Esophagus muscularis mucosa (tissue), 4 donors: Measurements from ENCODE around the gene PRDM2.

ENCODE experiments used
- CTCF ChIP-seq, 3 experiments: fragments of 200-600 bp in 2 of 3; fragments of 450-650 bp in 1 of 3; sonication (generic) in 2 of 3; IDR thresholded peaks; one replicate each; pipeline ENCODE4 v1.5.1; 2017 to 2019; ENCODE audit warnings: antibody characterized with exemption in 3 of 3, mild to moderate bottlenecking in 2 of 3, moderate library complexity in 1 of 3
- EP300 ChIP-seq: sonication (generic); formaldehyde crosslinking; IDR thresholded peaks from one replicate; pipeline ENCODE4 v1.6.1; 2017; ENCODE audit warnings: antibody characterized with exemption
- POLR2A ChIP-seq: fragments of 450-650 bp; IDR thresholded peaks from one replicate; pipeline ENCODE4 v1.6.1; 2017; ENCODE audit warnings: antibody characterized with exemption, moderate library complexity, mild to moderate bottlenecking, low read depth
- POLR2AphosphoS5 ChIP-seq, 2 donors: sonication (generic); formaldehyde crosslinking; IDR thresholded peaks; one replicate each; pipeline ENCODE4 v1.6.1; 2017; ENCODE audit warnings: antibody characterized with exemption in 2 of 2

GRCh38 chr1:13753636-13754402, 53.8 kb downstream of the PRDM2 start:
- no peak for TF ChIP-seq CTCF (IDR thresholded peaks at IDR 0.05)
- no peak for TF ChIP-seq EP300
- TF ChIP-seq POLR2A: no peak
- TF ChIP-seq POLR2AphosphoS5 (IDR thresholded peaks at IDR 0.05): no peak
